ENCODE results near the gene NEIL3.

DNA sequence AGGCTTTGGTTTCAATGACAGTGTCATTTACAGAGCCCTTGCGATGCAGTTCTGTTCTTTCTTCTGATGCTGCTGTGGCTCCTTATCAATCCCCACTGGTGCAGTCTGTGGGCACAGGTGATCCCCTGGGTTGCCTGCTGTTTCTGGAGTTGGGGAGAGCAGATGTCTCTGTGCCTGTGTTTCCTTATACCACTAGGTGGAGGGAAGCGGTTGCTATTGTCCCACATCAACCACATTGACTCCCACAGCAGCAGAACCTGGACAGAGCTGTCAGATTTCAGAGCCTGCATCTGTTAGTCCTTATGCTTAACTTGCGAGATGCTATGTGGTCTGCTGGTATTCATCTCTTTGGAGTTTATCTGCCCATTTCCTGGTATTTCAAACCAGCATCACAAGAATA, 57.7 kb downstream of the NEIL3 start:
- TF ChIP-seq, protein P1, sequence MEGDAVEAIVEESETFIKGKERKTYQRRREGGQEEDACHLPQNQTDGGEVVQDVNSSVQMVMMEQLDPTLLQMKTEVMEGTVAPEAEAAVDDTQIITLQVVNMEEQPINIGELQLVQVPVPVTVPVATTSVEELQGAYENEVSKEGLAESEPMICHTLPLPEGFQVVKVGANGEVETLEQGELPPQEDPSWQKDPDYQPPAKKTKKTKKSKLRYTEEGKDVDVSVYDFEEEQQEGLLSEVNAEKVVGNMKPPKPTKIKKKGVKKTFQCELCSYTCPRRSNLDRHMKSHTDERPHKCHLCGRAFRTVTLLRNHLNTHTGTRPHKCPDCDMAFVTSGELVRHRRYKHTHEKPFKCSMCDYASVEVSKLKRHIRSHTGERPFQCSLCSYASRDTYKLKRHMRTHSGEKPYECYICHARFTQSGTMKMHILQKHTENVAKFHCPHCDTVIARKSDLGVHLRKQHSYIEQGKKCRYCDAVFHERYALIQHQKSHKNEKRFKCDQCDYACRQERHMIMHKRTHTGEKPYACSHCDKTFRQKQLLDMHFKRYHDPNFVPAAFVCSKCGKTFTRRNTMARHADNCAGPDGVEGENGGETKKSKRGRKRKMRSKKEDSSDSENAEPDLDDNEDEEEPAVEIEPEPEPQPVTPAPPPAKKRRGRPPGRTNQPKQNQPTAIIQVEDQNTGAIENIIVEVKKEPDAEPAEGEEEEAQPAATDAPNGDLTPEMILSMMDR (IDR thresholded peaks at IDR 0.05): no peak
- TF ChIP-seq POLR2A (IDR thresholded peaks at IDR 0.05) (no peak), POLR2AphosphoS5 (IDR thresholded peaks at IDR 0.05) (no peak), EP300 (IDR thresholded peaks at IDR 0.05) (no peak)

Data from suprapubic skin (tissue), 4 donors.